OCI-LY1 (cell line): Measurements from ENCODE around the gene DNAH11.

Source experiments
- EZH2 ChIP-seq: fragments of 200-600 bp; sonication (generic), shearing (Covaris generic); IDR thresholded peaks from 2 replicates; pipeline ENCODE4 v1.8.0; 2017; ENCODE audit warnings: borderline replicate concordance, mixed run types, mild to moderate bottlenecking, antibody characterized with exemption, low read length, moderate library complexity, mixed read lengths
- TF ChIP-seq, protein P1 (sequence below): fragments of 200-600 bp; sonication (generic), shearing (Covaris generic); IDR thresholded peaks from 2 replicates; pipeline ENCODE4 v1.5.1; 2017; ENCODE audit warnings: mild to moderate bottlenecking, antibody characterized with exemption, low read length, moderate library complexity, mixed read lengths

DNA sequence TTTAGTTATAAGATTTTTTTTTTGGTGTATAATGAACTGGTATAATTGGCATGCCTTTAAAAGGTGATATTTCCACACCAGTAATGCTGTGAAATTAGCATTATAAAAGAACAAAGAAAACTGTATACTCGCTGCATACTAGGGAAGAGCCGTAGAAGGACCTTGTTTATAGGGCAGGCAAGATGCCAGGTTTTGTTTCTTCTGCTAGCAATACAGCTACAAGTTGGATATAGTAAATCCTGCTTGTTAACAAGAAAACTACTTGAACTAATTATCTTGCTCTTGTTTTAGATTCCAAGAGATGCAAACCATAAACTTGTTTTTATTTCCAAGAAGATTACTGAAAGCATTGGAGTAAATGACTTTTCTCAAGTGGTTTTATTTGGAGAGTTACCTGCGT, 1.9 kb downstream of the DNAH11 start:
- TF ChIP-seq, protein P1, sequence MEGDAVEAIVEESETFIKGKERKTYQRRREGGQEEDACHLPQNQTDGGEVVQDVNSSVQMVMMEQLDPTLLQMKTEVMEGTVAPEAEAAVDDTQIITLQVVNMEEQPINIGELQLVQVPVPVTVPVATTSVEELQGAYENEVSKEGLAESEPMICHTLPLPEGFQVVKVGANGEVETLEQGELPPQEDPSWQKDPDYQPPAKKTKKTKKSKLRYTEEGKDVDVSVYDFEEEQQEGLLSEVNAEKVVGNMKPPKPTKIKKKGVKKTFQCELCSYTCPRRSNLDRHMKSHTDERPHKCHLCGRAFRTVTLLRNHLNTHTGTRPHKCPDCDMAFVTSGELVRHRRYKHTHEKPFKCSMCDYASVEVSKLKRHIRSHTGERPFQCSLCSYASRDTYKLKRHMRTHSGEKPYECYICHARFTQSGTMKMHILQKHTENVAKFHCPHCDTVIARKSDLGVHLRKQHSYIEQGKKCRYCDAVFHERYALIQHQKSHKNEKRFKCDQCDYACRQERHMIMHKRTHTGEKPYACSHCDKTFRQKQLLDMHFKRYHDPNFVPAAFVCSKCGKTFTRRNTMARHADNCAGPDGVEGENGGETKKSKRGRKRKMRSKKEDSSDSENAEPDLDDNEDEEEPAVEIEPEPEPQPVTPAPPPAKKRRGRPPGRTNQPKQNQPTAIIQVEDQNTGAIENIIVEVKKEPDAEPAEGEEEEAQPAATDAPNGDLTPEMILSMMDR = no peak
- no peak for TF ChIP-seq EZH2
